Stomach (tissue), 4 donors: ENCODE results near the gene EPB41L2.
"Not testable (repeated sequence)": the region's sequence is repeated elsewhere in the genome, so short reads cannot be mapped to it uniquely, and the experiment has no call there.

ENCODE experiments used
- POLR2A ChIP-seq, 4 donors: fragments of 450-650 bp; IDR thresholded peaks; one replicate each; pipeline ENCODE4 v1.6.1; 2016; ENCODE audit warnings: antibody characterized with exemption in 4 of 4, control low read depth in 2 of 4, mild to moderate bottlenecking in 1 of 4, moderate library complexity in 1 of 4
- TF ChIP-seq, protein P1 (sequence below), 7 experiments: fragments of 450-650 bp in 4 of 7; fragments of 200-600 bp in 3 of 7; sonication (generic) in 3 of 7; IDR thresholded peaks; one replicate each; pipeline ENCODE4 v1.5.1; 2016 to 2019; ENCODE audit warnings: antibody characterized with exemption in 7 of 7, control low read depth in 2 of 7, mild to moderate bottlenecking in 1 of 7

- TF ChIP-seq, protein P1, sequence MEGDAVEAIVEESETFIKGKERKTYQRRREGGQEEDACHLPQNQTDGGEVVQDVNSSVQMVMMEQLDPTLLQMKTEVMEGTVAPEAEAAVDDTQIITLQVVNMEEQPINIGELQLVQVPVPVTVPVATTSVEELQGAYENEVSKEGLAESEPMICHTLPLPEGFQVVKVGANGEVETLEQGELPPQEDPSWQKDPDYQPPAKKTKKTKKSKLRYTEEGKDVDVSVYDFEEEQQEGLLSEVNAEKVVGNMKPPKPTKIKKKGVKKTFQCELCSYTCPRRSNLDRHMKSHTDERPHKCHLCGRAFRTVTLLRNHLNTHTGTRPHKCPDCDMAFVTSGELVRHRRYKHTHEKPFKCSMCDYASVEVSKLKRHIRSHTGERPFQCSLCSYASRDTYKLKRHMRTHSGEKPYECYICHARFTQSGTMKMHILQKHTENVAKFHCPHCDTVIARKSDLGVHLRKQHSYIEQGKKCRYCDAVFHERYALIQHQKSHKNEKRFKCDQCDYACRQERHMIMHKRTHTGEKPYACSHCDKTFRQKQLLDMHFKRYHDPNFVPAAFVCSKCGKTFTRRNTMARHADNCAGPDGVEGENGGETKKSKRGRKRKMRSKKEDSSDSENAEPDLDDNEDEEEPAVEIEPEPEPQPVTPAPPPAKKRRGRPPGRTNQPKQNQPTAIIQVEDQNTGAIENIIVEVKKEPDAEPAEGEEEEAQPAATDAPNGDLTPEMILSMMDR (IDR thresholded peaks at IDR 0.05): not testable (repeated sequence)
- not testable (repeated sequence) for TF ChIP-seq POLR2A (IDR thresholded peaks at IDR 0.05)
Measured at GRCh38 chr6:130942752-130943151, 120.3 kb downstream of the EPB41L2 start.
